Endothelial cell of umbilical vein (primary cell): Measurements from ENCODE around the gene FAM53A.
"Not testable (repeated sequence)": the region's sequence is repeated elsewhere in the genome, so short reads cannot be mapped to it uniquely, and the experiment has no call there.

Experiments used
- EZH2 ChIP-seq: IDR thresholded peaks from 2 replicates; pipeline ENCODE4 v1.6.1; 2012; ENCODE audit warnings: borderline replicate concordance, low read depth, mild to moderate bottlenecking, moderate library complexity, low read length, inconsistent platforms; ENCODE audit not compliant: severe bottlenecking
- JUN ChIP-seq: IDR thresholded peaks from 2 replicates; pipeline ENCODE4 v1.6.1; 2011; ENCODE audit warnings: borderline replicate concordance, low read depth; ENCODE audit not compliant: insufficient read length, insufficient read depth
- MYC ChIP-seq: IDR thresholded peaks from one replicate; pipeline ENCODE4 v1.6.1; 2011; ENCODE audit warnings: mild to moderate bottlenecking, low read depth, low read length
- POLR2A ChIP-seq: IDR thresholded peaks from 2 replicates; pipeline ENCODE4 v1.6.1; 2012; ENCODE audit warnings: low read depth, mild to moderate bottlenecking, control low read depth, low read length
- POLR2AphosphoS5 ChIP-seq: IDR thresholded peaks from 2 replicates; pipeline ENCODE4 v1.6.1; 2012; ENCODE audit warnings: low read depth, mild to moderate bottlenecking, control low read depth, low read length, moderate library complexity; ENCODE audit not compliant: insufficient read depth
- TF ChIP-seq, protein P1 (sequence below), 2 donors: IDR thresholded peaks; 1 replicate in 1 of 2; 2 replicates in 1 of 2; pipeline ENCODE4 v1.5.1; 2011; ENCODE audit warnings: low read length in 2 of 2, mild to moderate bottlenecking in 2 of 2, moderate library complexity in 2 of 2, control low read depth in 1 of 2, inconsistent platforms in 1 of 2, low read depth in 1 of 2; ENCODE audit not compliant: insufficient read depth in 1 of 2; ENCODE audit errors: extremely low read depth in 1 of 2
- TF ChIP-seq, protein P2 (sequence below): IDR thresholded peaks from 2 replicates; pipeline ENCODE4 v1.6.1; 2011; ENCODE audit not compliant: insufficient read depth, insufficient read length

DNA sequence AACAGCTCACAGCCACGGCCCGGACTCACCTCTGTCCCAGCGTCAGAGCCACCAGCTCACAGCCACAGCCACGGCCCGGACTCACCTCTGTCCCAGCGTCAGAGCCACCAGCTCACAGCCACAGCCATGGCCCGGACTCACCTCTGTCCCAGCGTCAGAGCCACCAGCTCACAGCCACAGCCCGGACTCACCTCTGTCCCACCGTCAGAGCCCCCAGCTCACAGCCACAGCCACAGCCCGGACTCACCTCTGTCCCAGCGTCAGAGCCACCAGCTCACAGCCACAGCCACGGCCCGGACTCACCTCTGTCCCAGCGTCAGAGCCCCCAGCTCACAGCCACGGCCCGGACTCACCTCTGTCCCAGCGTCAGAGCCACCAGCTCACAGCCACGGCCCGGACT lies 13.1 kb downstream of the FAM53A start:
- TF ChIP-seq, protein P1, sequence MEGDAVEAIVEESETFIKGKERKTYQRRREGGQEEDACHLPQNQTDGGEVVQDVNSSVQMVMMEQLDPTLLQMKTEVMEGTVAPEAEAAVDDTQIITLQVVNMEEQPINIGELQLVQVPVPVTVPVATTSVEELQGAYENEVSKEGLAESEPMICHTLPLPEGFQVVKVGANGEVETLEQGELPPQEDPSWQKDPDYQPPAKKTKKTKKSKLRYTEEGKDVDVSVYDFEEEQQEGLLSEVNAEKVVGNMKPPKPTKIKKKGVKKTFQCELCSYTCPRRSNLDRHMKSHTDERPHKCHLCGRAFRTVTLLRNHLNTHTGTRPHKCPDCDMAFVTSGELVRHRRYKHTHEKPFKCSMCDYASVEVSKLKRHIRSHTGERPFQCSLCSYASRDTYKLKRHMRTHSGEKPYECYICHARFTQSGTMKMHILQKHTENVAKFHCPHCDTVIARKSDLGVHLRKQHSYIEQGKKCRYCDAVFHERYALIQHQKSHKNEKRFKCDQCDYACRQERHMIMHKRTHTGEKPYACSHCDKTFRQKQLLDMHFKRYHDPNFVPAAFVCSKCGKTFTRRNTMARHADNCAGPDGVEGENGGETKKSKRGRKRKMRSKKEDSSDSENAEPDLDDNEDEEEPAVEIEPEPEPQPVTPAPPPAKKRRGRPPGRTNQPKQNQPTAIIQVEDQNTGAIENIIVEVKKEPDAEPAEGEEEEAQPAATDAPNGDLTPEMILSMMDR (IDR thresholded peaks at IDR 0.05; ENCODE audit: extremely low read depth in 1 of 2, insufficient read depth in 1 of 2, low read depth in 1 of 2, low read length in 2 of 2) = not testable (repeated sequence)
- not testable (repeated sequence) for TF ChIP-seq MYC, POLR2AphosphoS5, EZH2, POLR2A, JUN
- TF ChIP-seq, protein P2, sequence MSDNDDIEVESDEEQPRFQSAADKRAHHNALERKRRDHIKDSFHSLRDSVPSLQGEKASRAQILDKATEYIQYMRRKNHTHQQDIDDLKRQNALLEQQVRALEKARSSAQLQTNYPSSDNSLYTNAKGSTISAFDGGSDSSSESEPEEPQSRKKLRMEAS = not testable (repeated sequence)
